NB4 (cell line): ENCODE results near the gene SNTA1.

Source experiments
- CTCF ChIP-seq: IDR thresholded peaks from one replicate; pipeline ENCODE4 v1.5.1; 2012; ENCODE audit warnings: low read depth, low read length
- MYC ChIP-seq: IDR thresholded peaks from 2 replicates; pipeline ENCODE4 v1.6.1; 2011; ENCODE audit warnings: low read depth, low read length
- POLR2A ChIP-seq: IDR thresholded peaks from 2 replicates; pipeline ENCODE4 v1.6.1; 2011; ENCODE audit warnings: mild to moderate bottlenecking; ENCODE audit not compliant: insufficient read length; ENCODE audit errors: extremely low read depth

GRCh38 chr20:33410081-33410742 lies 33.4 kb downstream of the SNTA1 start:
- TF ChIP-seq POLR2A: no peak
- TF ChIP-seq CTCF: no peak
- no peak for TF ChIP-seq MYC
